Measurements from ENCODE around the gene ELP1. TPM values are rescaled to one million over a fixed set of nuclear protein-coding genes. Genes with fewer than 3 reads are reported as not detected.
A peak's percentile ranks its signal among the peaks of the same experiment; 100 is the strongest.
"Not testable (repeated sequence)": the region's sequence is repeated elsewhere in the genome, so short reads cannot be mapped to it uniquely, and the experiment has no call there.

ELP1 gene
- total and polyA plus RNA-seq, 2 experiments from 2014 or later: 34.8 to 68.6 TPM

GRCh38 chr9:108850293-108850897 is 83.5 kb downstream of the ELP1 start:
- Histone ChIP-seq H3K4me3 (no peak overlapping the region), H3K9me3 (ENCODE audit: low read depth) (no peaks in the 10 kb centered on the region), H3K27ac (no peak overlapping the region), H3K36me3 (replicated peaks; ENCODE audit: insufficient read depth, low read depth) (no peaks in the 10 kb centered on the region), H3K9me2 (replicated peaks; ENCODE audit: insufficient read depth) (no peaks in the 10 kb centered on the region), H3K4me2 (no peak overlapping the region), H3K27me3 (no peaks in the 10 kb centered on the region), H2AFZ (no peak overlapping the region), H4K20me1 (ENCODE audit: insufficient read depth, poor library complexity, severe bottlenecking) (no peaks in the 10 kb centered on the region), H3K4me1 (ENCODE audit: insufficient read depth) (peaks cover 4% of the 10 kb centered on the region), H3K79me2 (no peaks in the 10 kb centered on the region)
- TF ChIP-seq CTCF (IDR thresholded peaks at IDR 0.05; ENCODE audit: poor library complexity): peak; percentile 52
- no peak for TF ChIP-seq EZH2 (IDR thresholded peaks at IDR 0.05; ENCODE audit: borderline replicate concordance)
- no peak for TF ChIP-seq EZH2phosphoT487 (IDR thresholded peaks at IDR 0.05; ENCODE audit: low read depth, severe bottlenecking, unreplicated experiment)
- DNase-seq (ENCODE audit: low spot score): peak; percentile 37
- WGBS (ENCODE audit: low lambda C conversion rate, missing lambda C conversion rate): 98% methylated on average over 3 of the region's 3 CpGs

- H3K9me3 ChIP-seq (ENCODE audit: low read depth); H3K4me1 ChIP-seq (ENCODE audit: insufficient read depth); H3K27me3 ChIP-seq; H2AFZ ChIP-seq; H3K9me2 ChIP-seq (replicated peaks; ENCODE audit: insufficient read depth); DNase-seq (ENCODE audit: low spot score); H3K27ac ChIP-seq; H3K79me2 ChIP-seq; H3K36me3 ChIP-seq (replicated peaks; ENCODE audit: insufficient read depth, low read depth); H4K20me1 ChIP-seq (ENCODE audit: insufficient read depth, poor library complexity, severe bottlenecking); H3K4me3 ChIP-seq; H3K4me2 ChIP-seq: not testable (repeated sequence)
- 90% methylated on average over 8 of the region's 8 CpGs for WGBS (ENCODE audit: low lambda C conversion rate, missing lambda C conversion rate)
Measured at GRCh38 chr9:108848296-108848695, 85.6 kb downstream of the ELP1 start.

GRCh38 chr9:108845947-108846346 is 88.0 kb downstream of the ELP1 start:
- WGBS (ENCODE audit: low lambda C conversion rate, missing lambda C conversion rate): 85% methylated on average over 2 of the region's 2 CpGs

GRCh38 chr9:108845507-108845906 is 88.4 kb downstream of the ELP1 start:
- Histone ChIP-seq H3K4me2 (no peak overlapping the region), H2AFZ (no peak overlapping the region), H3K27me3 (no peaks in the 10 kb centered on the region), H3K79me2 (no peaks in the 10 kb centered on the region), H3K9me3 (ENCODE audit: low read depth) (no peaks in the 10 kb centered on the region), H3K9me2 (replicated peaks; ENCODE audit: insufficient read depth) (no peaks in the 10 kb centered on the region), H3K36me3 (replicated peaks; ENCODE audit: insufficient read depth, low read depth) (no peaks in the 10 kb centered on the region), H4K20me1 (ENCODE audit: insufficient read depth, poor library complexity, severe bottlenecking) (no peaks in the 10 kb centered on the region), H3K4me1 (ENCODE audit: insufficient read depth) (peaks cover 4% of the 10 kb centered on the region), H3K4me3 (no peak overlapping the region), H3K27ac (no peak overlapping the region)
- DNase-seq (ENCODE audit: low spot score): no peak
- no peak for TF ChIP-seq EZH2phosphoT487 (IDR thresholded peaks at IDR 0.05; ENCODE audit: low read depth, severe bottlenecking, unreplicated experiment)
- no peak for TF ChIP-seq CTCF (IDR thresholded peaks at IDR 0.05; ENCODE audit: poor library complexity)
- no peak for TF ChIP-seq EZH2 (IDR thresholded peaks at IDR 0.05; ENCODE audit: borderline replicate concordance)
- WGBS (ENCODE audit: low lambda C conversion rate, missing lambda C conversion rate): 66% methylated on average over 5 of the region's 5 CpGs

More at GRCh38 chr9:108845947-108846346, 88.0 kb downstream of the ELP1 start:
- H3K4me3 ChIP-seq: no peak overlapping the region
- no peak overlapping the region for H3K27ac ChIP-seq
- no peaks in the 10 kb centered on the region for H3K27me3 ChIP-seq
- H2AFZ ChIP-seq: no peak overlapping the region
- H4K20me1 ChIP-seq (ENCODE audit: insufficient read depth, poor library complexity, severe bottlenecking): no peaks in the 10 kb centered on the region
- no peaks in the 10 kb centered on the region for H3K36me3 ChIP-seq (replicated peaks; ENCODE audit: insufficient read depth, low read depth)
- TF ChIP-seq CTCF (IDR thresholded peaks at IDR 0.05; ENCODE audit: poor library complexity): no peak
- TF ChIP-seq EZH2 (IDR thresholded peaks at IDR 0.05; ENCODE audit: borderline replicate concordance): no peak
- no peak for TF ChIP-seq EZH2phosphoT487 (IDR thresholded peaks at IDR 0.05; ENCODE audit: low read depth, severe bottlenecking, unreplicated experiment)
- H3K4me1 ChIP-seq (ENCODE audit: insufficient read depth): peaks cover 4% of the 10 kb centered on the region
- H3K9me2 ChIP-seq (replicated peaks; ENCODE audit: insufficient read depth): no peaks in the 10 kb centered on the region
- no peaks in the 10 kb centered on the region for H3K79me2 ChIP-seq
- H3K4me2 ChIP-seq: no peak overlapping the region
- no peaks in the 10 kb centered on the region for H3K9me3 ChIP-seq (ENCODE audit: low read depth)
- no peak for DNase-seq (ENCODE audit: low spot score)

Data from hepatocyte (in vitro differentiated cells).